HG03175 (cell line): ENCODE measurements around the gene TYW1.
"Not testable (repeated sequence)": the region's sequence is repeated elsewhere in the genome, so short reads cannot be mapped to it uniquely, and the experiment has no call there.

Experiments used
- ATAC-seq: cut with Tn5 transposase; IDR thresholded peaks from one replicate; pipeline ENCODE4 v1.9.1; 2021; ENCODE audit warnings: mild to moderate bottlenecking, moderate library complexity; ENCODE audit not compliant: unreplicated experiment

Gene TYW1

DNA sequence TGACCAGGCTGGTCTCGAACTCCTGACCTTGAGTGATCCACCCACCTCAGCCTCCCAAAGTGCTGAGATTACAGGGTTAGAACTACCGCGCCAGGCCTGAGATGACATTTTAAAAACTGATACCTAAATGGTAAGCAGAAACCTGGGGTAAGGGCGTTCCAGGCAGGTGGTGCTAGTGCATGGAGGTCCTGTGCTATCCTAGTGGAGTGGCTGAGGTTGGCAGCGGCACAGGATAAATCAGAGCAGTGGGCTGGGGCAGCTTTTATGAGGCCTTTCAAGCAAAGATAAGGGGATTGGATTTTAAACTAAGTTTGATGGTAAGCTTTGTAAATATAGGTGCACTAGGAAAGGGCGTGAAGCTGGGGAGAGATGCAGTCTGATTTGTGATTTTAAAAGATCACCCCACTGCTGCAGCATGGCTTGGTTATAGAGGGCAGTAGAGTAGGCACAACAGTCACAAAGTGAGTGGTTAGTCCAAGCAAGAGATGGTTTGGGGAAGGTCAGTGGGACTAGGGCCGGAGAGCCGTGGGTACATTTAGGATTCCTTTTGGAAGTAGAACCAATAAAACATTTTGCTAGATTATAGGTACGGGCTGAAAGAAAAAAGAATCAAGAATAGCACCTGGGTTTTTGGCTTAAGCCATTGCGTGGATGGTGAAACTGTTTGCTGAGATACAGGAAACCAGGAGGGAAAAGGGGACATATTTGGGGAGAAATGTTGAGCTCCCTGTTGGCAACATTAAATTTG, 188.5 kb downstream of the TYW1 start:
- ATAC-seq: not testable (repeated sequence)

DNA sequence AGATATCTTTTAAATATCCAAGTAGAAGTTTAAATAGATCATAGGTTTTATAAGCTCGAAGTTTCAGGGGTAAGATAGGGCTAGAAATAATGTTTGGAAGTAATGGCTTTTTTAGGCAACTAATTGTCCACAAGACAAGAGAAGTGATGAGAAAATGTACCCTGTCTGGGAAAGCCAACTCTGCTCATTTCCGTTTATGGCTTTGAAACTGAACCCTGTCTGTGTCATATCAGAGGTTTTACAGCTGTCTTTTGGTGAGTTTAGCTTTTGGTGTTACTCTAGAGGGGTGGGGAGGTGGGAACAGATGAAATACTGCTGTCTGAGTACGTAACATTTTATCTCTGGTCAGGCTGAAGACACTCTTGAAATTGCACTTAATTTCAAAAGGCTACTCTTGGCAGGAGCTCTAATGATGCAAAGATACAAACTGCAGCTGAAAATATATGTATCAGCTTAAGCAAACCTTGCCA, 189.1 kb downstream of the TYW1 start:
- ATAC-seq: not testable (repeated sequence)

- not testable (repeated sequence) for ATAC-seq
Observed at GRCh38 chr7:67189160-67189559, 192.5 kb downstream of the TYW1 start.

DNA sequence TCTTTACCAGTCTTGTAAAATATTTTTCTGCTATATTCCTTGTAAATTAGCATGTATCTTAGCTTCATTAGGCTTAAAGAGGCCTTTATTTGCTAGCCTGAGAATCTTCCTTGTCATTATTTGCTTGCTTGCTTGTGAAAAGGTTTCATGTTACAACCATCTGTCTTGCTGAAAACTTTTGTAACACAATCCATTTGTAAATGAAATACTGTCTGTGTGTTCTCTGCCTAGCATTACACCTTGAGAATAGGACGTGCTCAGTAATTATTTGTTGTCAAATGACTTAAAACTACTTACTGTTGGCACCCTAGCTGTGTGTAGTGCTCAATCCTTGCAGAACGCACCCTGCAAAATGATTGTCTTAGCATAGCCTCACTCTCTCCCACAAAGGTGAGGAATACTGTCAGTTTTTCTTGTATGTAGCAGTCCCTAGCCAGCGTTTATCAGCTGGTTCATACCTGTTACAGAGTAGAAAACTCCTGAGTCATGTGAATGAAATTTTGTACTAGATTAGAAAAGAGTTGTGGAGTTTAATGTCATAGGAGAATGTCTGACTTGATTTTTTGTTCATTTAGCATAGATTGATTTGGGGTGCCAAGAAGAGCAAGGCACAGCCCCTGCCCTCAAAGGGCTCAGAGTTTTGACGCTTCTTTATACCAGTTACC, 193.3 kb downstream of the TYW1 start:
- ATAC-seq: not testable (repeated sequence)

- ATAC-seq: not testable (repeated sequence)
Observed at GRCh38 chr7:67191002-67191720, 194.5 kb downstream of the TYW1 start.

GRCh38 chr7:67192123-67192702, 195.6 kb downstream of the TYW1 start:
- ATAC-seq: not testable (repeated sequence)

GRCh38 chr7:67192889-67193613, 196.4 kb downstream of the TYW1 start:
- not testable (repeated sequence) for ATAC-seq

DNA sequence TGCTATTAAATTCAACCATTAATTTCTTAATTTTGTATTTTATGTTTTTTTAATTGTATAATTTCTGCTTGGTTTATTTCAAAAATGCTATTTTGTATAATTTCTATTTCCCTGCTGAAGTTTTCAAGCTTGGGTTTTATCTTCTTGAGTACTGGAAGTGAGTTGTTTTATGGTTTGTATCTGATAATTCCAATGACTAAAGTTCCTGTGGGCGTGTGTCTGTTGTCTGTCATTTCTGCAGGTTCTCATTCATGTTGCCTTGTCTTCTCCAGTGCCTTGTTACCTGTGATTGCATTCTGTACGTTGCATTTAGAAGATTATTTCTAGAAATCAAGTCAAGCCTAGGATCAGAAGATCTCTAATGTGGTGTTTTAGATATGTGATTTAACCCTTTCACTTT, 199.5 kb downstream of the TYW1 start:
- ATAC-seq: not testable (repeated sequence)

DNA sequence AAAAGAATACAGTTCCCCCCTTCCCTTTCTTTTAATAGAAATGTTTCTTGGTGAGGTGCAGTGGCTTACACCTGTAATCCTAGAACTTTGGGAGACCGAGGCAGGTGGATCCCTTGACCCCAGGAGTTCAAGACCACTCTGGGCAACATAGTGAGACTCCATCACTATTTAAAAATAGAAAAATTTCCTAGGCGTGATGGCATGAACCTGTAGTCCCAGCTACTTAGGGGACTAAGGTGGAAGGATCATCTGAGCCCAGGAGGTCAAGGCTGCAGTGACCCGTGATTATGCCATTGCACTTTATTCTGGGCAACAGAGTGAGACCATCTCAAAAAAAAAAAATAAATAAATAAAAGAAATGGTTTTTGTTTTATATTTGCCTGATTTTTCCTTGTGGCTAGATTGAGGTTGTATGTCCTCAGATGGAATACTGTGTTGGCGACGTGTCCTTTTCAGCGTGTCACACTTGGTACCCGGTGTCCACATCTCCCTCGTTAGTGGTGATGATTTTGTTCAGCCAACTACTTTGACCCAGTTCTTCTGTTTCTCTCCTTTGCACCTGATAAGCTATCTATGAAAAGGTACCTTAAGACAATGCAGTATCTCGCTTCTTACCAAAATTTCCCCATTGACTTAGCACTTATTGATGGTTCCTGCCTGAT, 202.4 kb downstream of the TYW1 start:
- ATAC-seq: not testable (repeated sequence)

DNA sequence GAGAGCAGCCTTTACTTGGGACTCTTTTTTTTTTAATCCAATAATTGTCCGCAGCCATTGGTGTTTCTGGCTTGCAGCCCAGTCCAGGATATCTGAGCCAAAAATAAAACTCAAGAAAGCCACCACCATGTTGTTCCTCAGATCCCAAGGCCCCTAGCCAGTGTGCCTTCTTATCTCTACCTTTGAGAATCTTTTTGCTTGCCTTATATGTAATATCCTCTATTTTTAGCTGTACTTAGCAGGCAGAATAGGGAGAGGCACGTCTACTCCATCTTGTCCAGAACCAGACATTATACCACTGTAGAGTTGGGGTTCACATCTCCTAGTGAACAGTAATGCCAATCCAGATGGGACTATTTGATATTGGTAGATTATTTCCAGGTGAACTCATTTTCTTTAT, 209.1 kb downstream of the TYW1 start:
- not testable (repeated sequence) for ATAC-seq

DNA sequence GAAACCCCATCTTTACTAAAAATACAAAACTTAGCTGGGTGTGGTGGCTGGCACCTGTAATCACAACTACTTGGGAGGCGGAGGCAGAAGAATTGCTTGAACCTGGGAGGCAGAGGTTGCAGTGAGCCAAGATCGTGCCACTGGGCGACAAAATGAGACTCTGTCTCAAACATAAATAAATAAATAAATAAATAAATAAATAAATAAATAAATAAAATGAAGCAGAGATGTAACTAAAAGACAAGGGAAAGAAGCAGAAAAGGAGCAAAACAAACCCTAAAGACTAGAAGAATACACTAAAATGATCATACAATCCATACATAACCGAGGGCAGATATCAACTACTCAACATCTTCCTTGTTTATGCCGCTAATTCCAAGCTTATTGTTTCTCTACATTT, 209.8 kb downstream of the TYW1 start:
- ATAC-seq: no peak

DNA sequence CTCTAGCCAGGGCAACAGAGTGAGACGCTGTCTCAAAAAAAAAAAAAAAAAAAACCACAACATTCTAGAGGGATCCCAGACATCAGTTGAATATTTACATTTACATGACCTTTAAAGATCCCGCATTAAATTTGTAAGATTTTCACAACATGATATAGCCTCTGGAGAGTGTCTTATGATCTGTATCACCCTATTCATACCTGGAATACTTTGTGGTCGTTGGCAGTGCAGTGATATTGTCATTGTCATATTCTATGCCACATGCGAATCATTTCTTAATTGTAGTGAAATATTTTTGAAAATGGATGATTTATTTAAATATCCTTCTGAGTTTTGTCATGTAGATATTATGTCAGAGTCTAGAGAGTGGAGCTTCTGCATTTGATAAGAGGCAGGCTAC, 212.0 kb downstream of the TYW1 start:
- not testable (repeated sequence) for ATAC-seq

- ATAC-seq: no peak
Observed at GRCh38 chr7:67209256-67209655, 212.6 kb downstream of the TYW1 start.

- no peak for ATAC-seq
Observed at GRCh38 chr7:67210567-67210966, 213.9 kb downstream of the TYW1 start.

GRCh38 chr7:67211650-67212330, 215.2 kb downstream of the TYW1 start:
- not testable (repeated sequence) for ATAC-seq

GRCh38 chr7:67213038-67213437, 216.4 kb downstream of the TYW1 start:
- not testable (repeated sequence) for ATAC-seq

- not testable (repeated sequence) for ATAC-seq
Observed at GRCh38 chr7:67223551-67223950, 226.9 kb downstream of the TYW1 start.

GRCh38 chr7:67226340-67226907, 229.8 kb downstream of the TYW1 start:
- not testable (repeated sequence) for ATAC-seq

DNA sequence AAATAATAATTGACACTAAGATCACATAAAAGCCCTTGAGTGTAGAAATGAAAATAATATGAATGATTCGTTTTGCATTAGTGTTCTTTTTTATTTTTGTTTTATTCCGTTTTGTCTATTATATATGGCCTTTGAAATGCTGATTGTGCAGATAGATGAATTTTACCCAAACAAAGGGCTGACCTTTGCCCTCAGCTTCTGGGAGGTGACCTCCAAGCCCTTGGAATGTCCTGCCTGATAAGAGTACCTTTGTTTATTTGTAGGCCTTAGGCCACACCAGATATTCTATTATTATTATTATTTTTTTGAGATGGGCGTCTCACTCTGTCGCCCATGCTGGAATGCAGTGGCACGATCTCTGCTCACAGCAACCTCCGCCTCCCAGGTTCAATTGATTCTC, 230.3 kb downstream of the TYW1 start:
- not testable (repeated sequence) for ATAC-seq
